ENCODE data around the gene TUBB2B. TPM values are rescaled to one million over a fixed set of nuclear protein-coding genes. Genes with fewer than 3 reads are reported as not detected.

Gene TUBB2B
- total and polyA plus RNA-seq, 9 of the 15 experiments (the other 6 are each of a cell fraction or from before 2014, with no cell fraction given) = 0.11 to 9.7 (median 4.6) TPM

DNA sequence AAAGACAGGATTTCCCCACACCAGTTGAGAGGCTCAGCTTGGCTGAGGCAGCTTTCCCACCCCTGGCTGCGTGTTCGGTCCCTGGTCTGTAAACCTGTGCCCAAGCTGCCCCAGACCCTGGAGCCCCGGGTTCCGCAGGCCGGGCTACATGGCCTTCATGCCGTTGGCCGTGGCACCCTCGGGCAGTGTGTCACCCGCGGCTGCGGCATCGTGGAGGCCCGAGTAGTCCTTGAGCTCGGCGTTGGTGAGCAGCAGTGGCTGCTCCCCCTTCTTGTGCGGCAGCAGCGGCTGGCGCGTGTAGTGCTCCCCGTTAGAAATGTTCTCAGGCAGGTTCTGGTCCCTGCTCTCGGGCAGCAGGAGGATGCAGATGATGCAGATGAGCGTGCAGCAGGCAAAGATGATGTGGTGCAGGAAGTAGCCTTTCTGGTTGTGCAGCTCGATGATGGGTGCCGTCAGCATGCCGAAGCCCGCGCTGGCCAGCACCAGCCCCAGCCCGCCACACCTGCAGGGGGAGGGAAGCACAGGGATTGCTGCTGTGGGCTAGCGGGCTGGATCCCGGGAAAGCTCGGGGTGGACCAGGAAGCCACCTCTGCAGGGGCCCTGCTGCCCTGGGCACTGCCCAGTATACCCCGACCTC lies 45.6 kb upstream of the TUBB2B start (continued):
- TF ChIP-seq KDM2B (CRISPR knock-in tag; IDR thresholded peaks at IDR 0.05) (no peak), FOXK2 (conservative IDR thresholded peaks at IDR 0.05 in 1 of 2, IDR thresholded peaks at IDR 0.05 in 1 of 2; ENCODE audit: low read depth in 2 of 2) (no peak), HNRNPUL1 (IDR thresholded peaks at IDR 0.05; ENCODE audit: low read length) (no peak), MTA1 (IDR thresholded peaks at IDR 0.05; ENCODE audit: borderline replicate concordance) (no peak)
- TF ChIP-seq, protein P1, sequence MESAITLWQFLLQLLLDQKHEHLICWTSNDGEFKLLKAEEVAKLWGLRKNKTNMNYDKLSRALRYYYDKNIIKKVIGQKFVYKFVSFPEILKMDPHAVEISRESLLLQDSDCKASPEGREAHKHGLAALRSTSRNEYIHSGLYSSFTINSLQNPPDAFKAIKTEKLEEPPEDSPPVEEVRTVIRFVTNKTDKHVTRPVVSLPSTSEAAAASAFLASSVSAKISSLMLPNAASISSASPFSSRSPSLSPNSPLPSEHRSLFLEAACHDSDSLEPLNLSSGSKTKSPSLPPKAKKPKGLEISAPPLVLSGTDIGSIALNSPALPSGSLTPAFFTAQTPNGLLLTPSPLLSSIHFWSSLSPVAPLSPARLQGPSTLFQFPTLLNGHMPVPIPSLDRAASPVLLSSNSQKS (CRISPR knock-in tag; IDR thresholded peaks at IDR 0.05) = no peak

DNA sequence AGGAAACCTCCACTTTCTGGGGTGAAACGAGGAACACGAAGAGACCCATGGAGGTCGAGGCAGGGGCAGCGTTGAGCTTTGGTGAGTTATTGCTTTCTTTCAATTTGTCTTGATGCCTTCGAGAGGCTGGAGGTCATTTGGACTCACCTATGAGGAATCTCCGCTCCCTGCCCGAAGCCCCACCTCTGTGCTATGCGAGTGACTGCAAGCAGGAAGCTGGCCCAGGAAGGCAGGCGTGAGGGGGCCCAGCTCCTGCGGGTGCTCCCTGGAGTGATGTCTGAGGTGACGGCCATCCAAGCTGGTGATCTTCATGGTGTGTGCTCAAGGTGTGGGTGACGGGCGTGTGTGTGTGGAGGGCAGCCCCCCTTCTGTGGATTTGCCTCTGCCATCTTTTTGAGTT lies 44.3 kb upstream of the TUBB2B start:
- DNase-seq (ENCODE audit: extremely low read depth in 1 of 4, low spot score in 3 of 4) (no peak), FAIRE-seq (no peak), ATAC-seq (no peak)
- Histone ChIP-seq H3K9me3 (replicated peaks; ENCODE audit: control insufficient read depth, insufficient read depth, low read depth, low read length) (no peaks in the 10 kb centered on the region), H3K27ac (ENCODE audit: extremely low read depth, low read depth, low read length) (no peak overlapping the region), H3K79me2 (ENCODE audit: control insufficient read depth, insufficient read depth, low read length) (peaks cover 17% of the 10 kb centered on the region), H3K9ac (ENCODE audit: insufficient read depth in 1 of 2, low read depth in 2 of 2, low read length in 2 of 2) (no peak overlapping the region), H3K4me1 (replicated peaks in 1 of 2; ENCODE audit: control insufficient read depth in 2 of 2, insufficient read depth in 2 of 2, low read length in 2 of 2) (peaks cover 0 to 7% of the 10 kb centered on the region in 2 experiments; a peak in 2 of 5 replicates), H4K20me1 (replicated peaks; ENCODE audit: control insufficient read depth, insufficient read depth, low read length) (peaks cover 5% of the 10 kb centered on the region; the same call in 1 of the 2 replicates), H2AFZ (ENCODE audit: low read depth, low read length) (no peak overlapping the region), H3K9me1 (ENCODE audit: control insufficient read depth, insufficient read depth, low read length) (peaks cover 3% of the 10 kb centered on the region), H3K4me2 (ENCODE audit: insufficient read depth, low read length) (no peak overlapping the region), H3K4me3 (no peak overlapping the region), H3K27me3 (ENCODE audit: control insufficient read depth in 2 of 2, insufficient read depth in 2 of 2, low read length in 2 of 2) (no peaks in the 10 kb centered on the region), H3K36me3 (ENCODE audit: control insufficient read depth, insufficient read depth, low read length) (peaks cover 63% of the 10 kb centered on the region)
- intact Hi-C loops (cut with micrococcal nuclease) = no loop called here
- BruUV-seq (replicated peaks) = no TSS peak
- ChIA-PET CTCF (ENCODE audit: low intra/inter-chr PET ratio) (no interaction called here), POLR2A (interaction anchor here (0.6 to 1.4 kb wide), 5 partner anchors 10 to 337 kb away, joined by 3 to 6 read pairs (median 4); partner anchors contain the start of gene PSMG4)
- in situ Hi-C loops (cut with MboI) = loop anchor here (5.0 to 10.0 kb wide), 2 partner anchors 461 to 743 kb away; no protein-coding TSS in a partner anchor
- 94% methylated on average over 13 of the region's 13 CpGs for WGBS (ENCODE audit: insufficient coverage, low coverage, missing lambda C conversion rate)
- TF ChIP-seq POLR2G (IDR thresholded peaks at IDR 0.05; ENCODE audit: low read depth, low read length) (peak; percentile 43), ZSCAN32 (CRISPR knock-in tag; IDR thresholded peaks at IDR 0.05) (no peak), TEAD4 (IDR thresholded peaks at IDR 0.05; ENCODE audit: low read length) (no peak), TEAD4 (CRISPR knock-in tag; IDR thresholded peaks at IDR 0.05; ENCODE audit: borderline replicate concordance) (0 out of 2 replicates have a peak, but pooled peaks have one; percentile 12)
